MCF 10A (cell line): Measurements from ENCODE around the gene DESI2. TPM values are rescaled to one million over a fixed set of nuclear protein-coding genes. Genes with fewer than 3 reads are reported as not detected.

Source experiments
- BruUV-seq: library from RNA; stranded (reverse); fragments of 400-500 nt; replicated peaks from 2 replicates; lab custom pipeline; 2021; lab: Mats Ljungman, UMichigan
- CTCF ChIA-PET: fragments of 300-600 bp; sonication (Branson Sonifier 250); formaldehyde crosslinking; extraction: SDS; loops from one replicate; lab custom pipeline; 2021; ENCODE audit warnings: antibody characterized with exemption, inconsistent platforms; lab: Yijun Ruan, JAX
- POLR2A ChIA-PET: fragments of 300-600, 350-650 bp; sonication (Branson Sonifier 250); formaldehyde crosslinking; extraction: SDS; loops from one replicate; lab custom pipeline; 2020; ENCODE audit warnings: antibody characterized with exemption, inconsistent platforms; lab: Yijun Ruan, JAX
- DNase-seq: peaks from one replicate; pipeline ENCODE4 v3.0.0-alpha.2; 2018; ENCODE audit not compliant: unreplicated experiment
- H3K27ac Mint-ChIP-seq: one replicate; pipeline ENCODE4 v1.8.0; 2022; ENCODE audit warnings: mild to moderate bottlenecking, low read depth, mixed read lengths; ENCODE audit not compliant: unreplicated experiment
- H3K27me3 Mint-ChIP-seq: one replicate; pipeline ENCODE4 v1.8.0; 2022; ENCODE audit warnings: mixed read lengths; ENCODE audit not compliant: insufficient read depth, unreplicated experiment
- H3K36me3 Mint-ChIP-seq: one replicate; pipeline ENCODE4 v1.8.0; 2022; ENCODE audit warnings: mild to moderate bottlenecking, moderate library complexity, mixed read lengths; ENCODE audit not compliant: insufficient read depth, unreplicated experiment
- H3K4me1 Mint-ChIP-seq: one replicate; pipeline ENCODE4 v1.8.0; 2022; ENCODE audit warnings: mixed read lengths; ENCODE audit not compliant: insufficient read depth, unreplicated experiment
- H3K4me3 Mint-ChIP-seq: one replicate; pipeline ENCODE4 v1.8.0; 2022; ENCODE audit warnings: mild to moderate bottlenecking, moderate library complexity, mixed read lengths; ENCODE audit not compliant: unreplicated experiment
- H3K9me3 Mint-ChIP-seq: one replicate; pipeline ENCODE4 v1.8.0; 2022; ENCODE audit warnings: mixed read lengths; ENCODE audit not compliant: unreplicated experiment
- CTCF ChIP-seq: fragments of 200-600 bp; IDR thresholded peaks from one replicate; pipeline ENCODE4 v1.8.0; 2022; ENCODE audit warnings: antibody characterized with exemption, mild to moderate bottlenecking; ENCODE audit not compliant: unreplicated experiment
- intact Hi-C: fragments of 100-400 bp; cut with micrococcal nuclease; formaldehyde crosslinking; loops from 2 replicates; pipeline ENCODE4 v1.14.1; 2022
- total RNA-seq: library from RNA; stranded (reverse); gene quantifications from 2 replicates; pipeline ENCODE4 v1.2.3, GENCODE V29; 2022

DESI2 gene
- total RNA-seq, 1 experiment from 2014 or later = 101 TPM

GRCh38 chr1:244614113-244614836 is 38.7 kb upstream of the DESI2 start:
- no peak overlapping the region for H3K4me3 Mint-ChIP-seq
- intact Hi-C loops = no loop called here
- ChIA-PET POLR2A (interaction anchor here (0.8 to 1.0 kb wide), 2 partner anchors 10 to 160 kb away, joined by 3 read pairs; no protein-coding TSS in a partner anchor), CTCF (interaction anchor here (0.8 to 2.3 kb wide), 5 partner anchors 10 to 187 kb away, joined by 3 to 14 read pairs (median 4); no protein-coding TSS in a partner anchor)
- no peaks in the 10 kb centered on the region for H3K4me1 Mint-ChIP-seq
- H3K27me3 Mint-ChIP-seq = no peaks in the 10 kb centered on the region
- no peak for TF ChIP-seq CTCF
- BruUV-seq = no TSS peak
- H3K27ac Mint-ChIP-seq = no peak overlapping the region
- no peaks in the 10 kb centered on the region for H3K9me3 Mint-ChIP-seq
- H3K36me3 Mint-ChIP-seq = no peaks in the 10 kb centered on the region
- no peak for DNase-seq

GRCh38 chr1:244614879-244615278 is 38.0 kb upstream of the DESI2 start:
- H3K36me3 Mint-ChIP-seq = no peaks in the 10 kb centered on the region
- H3K4me3 Mint-ChIP-seq = no peak overlapping the region
- H3K9me3 Mint-ChIP-seq = no peaks in the 10 kb centered on the region
- BruUV-seq = no TSS peak
- no peak for DNase-seq
- TF ChIP-seq CTCF = no peak
- H3K27me3 Mint-ChIP-seq = no peaks in the 10 kb centered on the region
- no peak overlapping the region for H3K27ac Mint-ChIP-seq
- no peaks in the 10 kb centered on the region for H3K4me1 Mint-ChIP-seq
- ChIA-PET CTCF (interaction anchor here (1.1 to 2.3 kb wide), 6 partner anchors 9 to 186 kb away, joined by 3 to 14 read pairs (median 4); no protein-coding TSS in a partner anchor), POLR2A (interaction anchor here (1.0 kb wide), 1 partner anchor 9 kb away, joined by 3 read pairs; no protein-coding TSS in a partner anchor)
- intact Hi-C loops = no loop called here

GRCh38 chr1:244615301-244615700 is 37.6 kb upstream of the DESI2 start:
- POLR2A ChIA-PET = interaction anchor here (1.0 kb wide), 1 partner anchor 9 kb away, joined by 3 read pairs; no protein-coding TSS in a partner anchor
- CTCF ChIA-PET = interaction anchor here (1.1 to 4.2 kb wide), 5 partner anchors 9 to 186 kb away, joined by 3 to 33 read pairs (median 4); no protein-coding TSS in a partner anchor
- H3K36me3 Mint-ChIP-seq = no peaks in the 10 kb centered on the region
- H3K27me3 Mint-ChIP-seq = no peaks in the 10 kb centered on the region
- no TSS peak for BruUV-seq
- H3K4me3 Mint-ChIP-seq = no peak overlapping the region
- intact Hi-C loops = no loop called here
- no peaks in the 10 kb centered on the region for H3K9me3 Mint-ChIP-seq
- H3K27ac Mint-ChIP-seq = no peak overlapping the region
- DNase-seq = no peak
- no peaks in the 10 kb centered on the region for H3K4me1 Mint-ChIP-seq
- no peak for TF ChIP-seq CTCF

GRCh38 chr1:244626709-244627108 is 26.2 kb upstream of the DESI2 start:
- no peak for DNase-seq
- BruUV-seq = no TSS peak
- Mint-ChIP-seq H3K36me3 (no peaks in the 10 kb centered on the region), H3K9me3 (no peaks in the 10 kb centered on the region), H3K27me3 (no peaks in the 10 kb centered on the region), H3K27ac (no peak overlapping the region), H3K4me3 (no peak overlapping the region), H3K4me1 (no peaks in the 10 kb centered on the region)
- intact Hi-C loops = no loop called here
- POLR2A ChIA-PET = interaction anchor here (0.7 kb wide), 1 partner anchor 47 kb away, joined by 5 read pairs; no protein-coding TSS in a partner anchor
- TF ChIP-seq CTCF = no peak
- CTCF ChIA-PET = interaction anchor here (0.6 to 2.8 kb wide), 4 partner anchors 16 to 170 kb away, joined by 3 to 20 read pairs (median 10); no protein-coding TSS in a partner anchor
